Glomerular visceral epithelial cell (primary cell): ENCODE results near the gene ATP5F1E.
A peak's percentile ranks its signal among the peaks of the same experiment; 100 is the strongest.
"Not testable (repeated sequence)": the region's sequence is repeated elsewhere in the genome, so short reads cannot be mapped to it uniquely, and the experiment has no call there.

Source experiments
- DNase-seq: peaks from one replicate; pipeline ENCODE4 v3.0.0-alpha.2; 2016; ENCODE audit errors: extremely low spot score

ATP5F1E gene

GRCh38 chr20:59042796-59043631 lies 10.9 kb upstream of the ATP5F1E start:
- DNase-seq: peak; percentile 97

GRCh38 chr20:59042151-59042795 lies 10.1 kb upstream of the ATP5F1E start, which contains the start of gene PRELID3B:
PRELID3B (minus strand) TSS chr20:59042786; CDS start chr20:59042730, 56 bp downstream.
- peak; percentile 36 for DNase-seq

- DNase-seq: not testable (repeated sequence)
Measured at GRCh38 chr20:59041487-59041886, 9.4 kb upstream of the ATP5F1E start.

GRCh38 chr20:59040667-59041066 lies 8.5 kb upstream of the ATP5F1E start:
- DNase-seq: no peak

GRCh38 chr20:59039233-59039632 lies 7.1 kb upstream of the ATP5F1E start:
- no peak for DNase-seq

GRCh38 chr20:59037386-59037785 lies 5.3 kb upstream of the ATP5F1E start:
- DNase-seq: no peak

GRCh38 chr20:59035381-59035780 lies 3.2 kb upstream of the ATP5F1E start:
- no peak for DNase-seq

GRCh38 chr20:59033616-59034165 lies 1.6 kb upstream of the ATP5F1E start:
- DNase-seq: no peak

- DNase-seq: no peak
Measured at GRCh38 chr20:59033093-59033492, 958 bp upstream of the ATP5F1E start.

GRCh38 chr20:59032713-59033059 lies 551 bp upstream of the ATP5F1E start:
- no peak for DNase-seq

- DNase-seq: no peak
Measured at GRCh38 chr20:59031564-59032022, 542 bp downstream of the ATP5F1E start.

- DNase-seq: no peak
Measured at GRCh38 chr20:59030911-59031563, 1.1 kb downstream of the ATP5F1E start.

GRCh38 chr20:59028812-59029211 lies 3.3 kb downstream of the ATP5F1E start:
- no peak for DNase-seq

- peak; percentile 62 for DNase-seq
Measured at GRCh38 chr20:59027741-59028320, 4.3 kb downstream of the ATP5F1E start.

GRCh38 chr20:59026904-59027740 lies 5.0 kb downstream of the ATP5F1E start:
- DNase-seq: no peak

- no peak for DNase-seq
Measured at GRCh38 chr20:59025511-59025910, 6.6 kb downstream of the ATP5F1E start.

- no peak for DNase-seq
Measured at GRCh38 chr20:59025086-59025485, 7.0 kb downstream of the ATP5F1E start.

- DNase-seq: no peak
Measured at GRCh38 chr20:59024111-59024530, 8.0 kb downstream of the ATP5F1E start.

GRCh38 chr20:59023616-59024015 lies 8.5 kb downstream of the ATP5F1E start:
- DNase-seq: no peak

- no peak for DNase-seq
Measured at GRCh38 chr20:59022754-59023153, 9.4 kb downstream of the ATP5F1E start.
